OCI-LY1 (cell line): ENCODE results near the gene FCAR.

Source experiments
- CTCF ChIP-seq: fragments of 200-600 bp; sonication (generic), shearing (Covaris generic); IDR thresholded peaks from 2 replicates; pipeline ENCODE4 v1.5.1; 2017; ENCODE audit warnings: mild to moderate bottlenecking, antibody characterized with exemption, low read length, moderate library complexity, mixed read lengths
- EZH2 ChIP-seq: fragments of 200-600 bp; sonication (generic), shearing (Covaris generic); IDR thresholded peaks from 2 replicates; pipeline ENCODE4 v1.8.0; 2017; ENCODE audit warnings: borderline replicate concordance, mixed run types, mild to moderate bottlenecking, antibody characterized with exemption, low read length, moderate library complexity, mixed read lengths

GRCh38 chr19:54896036-54896435 is 22.0 kb downstream of the FCAR start:
- TF ChIP-seq CTCF (no peak), EZH2 (no peak)
